Neural progenitor cell (in vitro differentiated cells): ENCODE results near the gene RBM47.

Experiments used
- CTCF ChIP-seq: fragments of 200-600 bp; sonication (generic); IDR thresholded peaks from 2 replicates; pipeline ENCODE4 v1.5.1; 2017; ENCODE audit warnings: antibody characterized with exemption, mild to moderate bottlenecking
- EZH2 ChIP-seq: fragments of 200-600 bp; sonication (generic); IDR thresholded peaks from 2 replicates; pipeline ENCODE4 v1.6.1; 2017; ENCODE audit warnings: antibody characterized with exemption, mild to moderate bottlenecking, moderate library complexity

DNA sequence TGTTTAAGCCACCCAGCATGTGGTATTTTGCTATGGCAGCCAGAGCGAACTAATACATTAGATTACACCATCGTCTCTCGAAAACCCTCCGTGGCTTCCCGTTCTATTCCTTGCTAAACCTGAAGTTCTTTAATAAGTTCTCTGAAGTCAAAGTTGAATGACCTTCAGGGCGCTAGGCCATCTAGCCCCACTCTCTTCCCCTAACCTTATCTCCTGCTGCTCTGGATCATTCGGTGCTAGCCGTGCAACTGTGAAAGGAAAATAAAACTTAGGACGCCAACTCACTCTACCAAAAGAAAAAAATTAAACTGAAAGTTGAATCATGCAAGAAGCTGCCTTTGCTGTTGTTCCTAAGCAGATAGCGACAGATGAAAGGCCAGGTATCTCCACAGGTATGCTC is 254.6 kb downstream of the RBM47 start:
- TF ChIP-seq CTCF (no peak), EZH2 (no peak)
